Fibroblast of lung (primary cell): ENCODE measurements around the gene BABAM2. TPM values are rescaled to one million over a fixed set of nuclear protein-coding genes. Genes with fewer than 3 reads are reported as not detected.

ENCODE experiments used
- DNase-seq, 2 donors: peaks; one replicate each; pipeline versions ENCODE4 v3.0.0 to v3.0.0-alpha.2; 2010; ENCODE audit warnings: low read depth in 2 of 2
- H2AFZ ChIP-seq: 2 replicates; pipeline ENCODE4 v1.5.1; 2012; ENCODE audit warnings: low read length, control low read depth, inconsistent platforms
- H3K27ac ChIP-seq: 2 replicates; pipeline ENCODE4 v1.5.1; 2011; ENCODE audit warnings: low read length, control low read depth; ENCODE audit not compliant: insufficient read depth
- H3K27me3 ChIP-seq: 2 replicates; pipeline ENCODE4 v1.5.1; 2011; ENCODE audit warnings: mild to moderate bottlenecking, low read length; ENCODE audit not compliant: control insufficient read depth, insufficient read depth
- H3K36me3 ChIP-seq: 2 replicates; pipeline ENCODE4 v1.5.1; 2011; ENCODE audit warnings: low read length; ENCODE audit not compliant: control insufficient read depth, insufficient read depth
- H3K4me1 ChIP-seq: 2 replicates; pipeline ENCODE4 v1.5.1; 2011; ENCODE audit warnings: low read length; ENCODE audit not compliant: control insufficient read depth, insufficient read depth; ENCODE audit errors: extremely low read depth
- H3K4me2 ChIP-seq: 2 replicates; pipeline ENCODE4 v1.5.1; 2011; ENCODE audit warnings: low read length, control low read depth; ENCODE audit not compliant: insufficient read depth; ENCODE audit errors: extremely low read depth
- H3K4me3 ChIP-seq, 4 experiments: fragments of 200-600 bp in 1 of 4; sonication (generic) in 1 of 4; replicated peaks in 1 of 4; 2 replicates each; pipeline ENCODE4 v1.5.1; 2011 to 2016; ENCODE audit warnings: low read length in 4 of 4, low read depth in 3 of 4, mild to moderate bottlenecking in 3 of 4, control low read depth in 2 of 4, inconsistent platforms in 1 of 4, mixed read lengths in 1 of 4; ENCODE audit not compliant: insufficient read depth in 1 of 4; ENCODE audit errors: control extremely low read depth in 1 of 4
- H3K79me2 ChIP-seq: 2 replicates; pipeline ENCODE4 v1.5.1; 2012; ENCODE audit warnings: mild to moderate bottlenecking, low read length, inconsistent platforms; ENCODE audit not compliant: control insufficient read depth, insufficient read depth
- H3K9ac ChIP-seq: 2 replicates; pipeline ENCODE4 v1.5.1; 2011; ENCODE audit warnings: mild to moderate bottlenecking, low read length, control low read depth; ENCODE audit not compliant: insufficient read depth
- H3K9me3 ChIP-seq: 2 replicates; pipeline ENCODE4 v1.5.1; 2012; ENCODE audit warnings: low read depth, low read length; ENCODE audit not compliant: control insufficient read depth, insufficient read depth
- H4K20me1 ChIP-seq: 2 replicates; pipeline ENCODE4 v1.5.1; 2011; ENCODE audit warnings: low read length; ENCODE audit not compliant: control insufficient read depth, insufficient read depth; ENCODE audit errors: extremely low read depth
- CTCF ChIP-seq, 2 donors: IDR thresholded peaks in 1 of 2; conservative IDR thresholded peaks in 1 of 2; 1 replicate in 1 of 2; 2 replicates in 1 of 2; pipeline ENCODE4 v1.5.1; 2011 to 2012; ENCODE audit warnings: low read length in 2 of 2, control low read depth in 1 of 2, inconsistent platforms in 1 of 2, low read depth in 1 of 2, mild to moderate bottlenecking in 1 of 2
- EZH2 ChIP-seq: IDR thresholded peaks from 2 replicates; pipeline ENCODE4 v1.5.1; 2012; ENCODE audit warnings: low read length, control low read depth, mild to moderate bottlenecking; ENCODE audit errors: missing control alignments
- polyA plus RNA-seq, 2 donors: library from polyadenylated mRNA; depleted of rRNA in 1 of 2; stranded (reverse) in 1 of 2; unstranded in 1 of 2; fragments of >200 nt; gene quantifications; 2 replicates each; pipeline ENCODE4 v1.2.1, GENCODE V29; 2011 to 2012; ENCODE audit warnings: missing spikeins in 1 of 2
- total RNA-seq: library from RNA; depleted of rRNA; stranded (reverse); fragments of >200 nt; gene quantifications from 2 replicates; pipeline ENCODE4 v1.2.1, GENCODE V29; 2014

BABAM2 gene
- total and polyA plus RNA-seq, 2 donors (not counting 1 experiment from before 2014, with no cell fraction given): 25.6 to 33.4 TPM

- Histone ChIP-seq H3K4me3 (no peak overlapping the region), H3K79me2 (no peaks in the 10 kb centered on the region), H3K4me2 (no peak overlapping the region), H3K9ac (no peak overlapping the region), H3K36me3 (no peaks in the 10 kb centered on the region), H2AFZ (no peak overlapping the region), H3K27ac (no peak overlapping the region), H3K9me3 (no peaks in the 10 kb centered on the region), H3K27me3 (no peaks in the 10 kb centered on the region), H4K20me1 (no peaks in the 10 kb centered on the region), H3K4me1 (peaks cover 3% of the 10 kb centered on the region)
- DNase-seq: no peak
- no peak for TF ChIP-seq EZH2
- no peak for TF ChIP-seq CTCF (conservative IDR thresholded peaks at IDR 0.05 in 1 of 2, IDR thresholded peaks at IDR 0.05 in 1 of 2; ENCODE audit: low read depth in 1 of 2, low read length in 2 of 2)
Measured at GRCh38 chr2:28350196-28350595, 459.7 kb downstream of the BABAM2 start.

DNA sequence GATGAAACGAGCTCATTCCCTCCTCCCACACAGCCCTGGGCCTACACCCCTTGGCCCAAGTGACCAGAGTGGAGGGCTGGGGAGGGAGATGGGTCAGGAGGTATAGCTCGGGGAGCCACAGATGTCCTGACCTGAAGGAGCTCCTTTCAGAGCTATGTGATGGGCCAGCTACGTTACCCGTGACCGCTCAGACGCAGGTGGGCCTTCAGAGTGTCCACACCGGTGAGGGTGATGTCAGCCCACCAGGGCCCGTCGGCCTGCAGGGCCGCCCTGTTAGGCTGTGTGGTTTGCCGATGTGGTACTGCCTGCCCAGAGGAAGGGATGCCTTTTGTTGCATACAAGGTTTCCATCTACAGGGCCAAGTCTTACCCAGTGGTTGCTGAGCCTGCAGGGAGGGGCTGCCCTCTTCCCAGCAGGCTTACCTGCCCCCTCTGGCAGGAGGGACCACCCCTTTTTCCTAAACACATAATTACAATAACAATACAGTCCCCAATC is 460.3 kb downstream of the BABAM2 start:
- DNase-seq: no peak

DNA sequence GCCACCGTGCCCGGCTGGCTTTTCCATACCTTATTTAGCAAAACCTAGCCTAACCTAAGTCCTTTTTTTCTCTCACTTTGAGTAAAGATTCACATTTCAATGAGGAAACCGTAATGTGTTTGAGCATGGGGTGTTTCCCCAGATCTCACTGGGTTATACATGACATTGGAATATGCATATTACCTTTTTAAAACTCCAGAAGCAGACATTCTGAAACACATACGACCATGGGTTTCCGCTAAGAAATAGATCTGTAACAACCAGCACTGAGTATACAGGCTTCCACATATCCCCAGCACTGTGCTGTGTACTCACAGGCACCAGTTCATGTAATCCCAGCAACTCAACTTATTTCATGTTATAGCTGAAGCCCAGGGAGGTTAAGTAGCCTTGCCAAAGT is 461.1 kb downstream of the BABAM2 start:
- no peak overlapping the region for H2AFZ ChIP-seq
- H3K27ac ChIP-seq: no peak overlapping the region
- H3K36me3 ChIP-seq: no peaks in the 10 kb centered on the region
- no peak overlapping the region for H3K4me3 ChIP-seq
- no peak overlapping the region for H3K9ac ChIP-seq
- H3K4me2 ChIP-seq: no peak overlapping the region
- H3K27me3 ChIP-seq: no peaks in the 10 kb centered on the region
- H3K79me2 ChIP-seq: no peaks in the 10 kb centered on the region
- TF ChIP-seq EZH2: no peak
- no peak for TF ChIP-seq CTCF (conservative IDR thresholded peaks at IDR 0.05 in 1 of 2, IDR thresholded peaks at IDR 0.05 in 1 of 2; ENCODE audit: low read depth in 1 of 2, low read length in 2 of 2)
- no peaks in the 10 kb centered on the region for H3K9me3 ChIP-seq
- no peaks in the 10 kb centered on the region for H4K20me1 ChIP-seq
- DNase-seq: no peak
- H3K4me1 ChIP-seq: peaks cover 17% of the 10 kb centered on the region

More for the DNA sequence above, 460.3 kb downstream of the BABAM2 start:
- H3K4me3 ChIP-seq: no peak overlapping the region
- no peaks in the 10 kb centered on the region for H3K79me2 ChIP-seq
- no peaks in the 10 kb centered on the region for H4K20me1 ChIP-seq
- TF ChIP-seq CTCF (conservative IDR thresholded peaks at IDR 0.05 in 1 of 2, IDR thresholded peaks at IDR 0.05 in 1 of 2; ENCODE audit: low read depth in 1 of 2, low read length in 2 of 2): no peak
- TF ChIP-seq EZH2: no peak
- no peak overlapping the region for H3K27ac ChIP-seq
- no peak overlapping the region for H3K9ac ChIP-seq
- no peaks in the 10 kb centered on the region for H3K9me3 ChIP-seq
- peaks cover 9% of the 10 kb centered on the region for H3K4me1 ChIP-seq
- H3K27me3 ChIP-seq: no peaks in the 10 kb centered on the region
- H3K36me3 ChIP-seq: no peaks in the 10 kb centered on the region
- no peak overlapping the region for H3K4me2 ChIP-seq
- H2AFZ ChIP-seq: no peak overlapping the region
